GM12891 (cell line): ENCODE measurements around the gene CTNNA3.

Source experiments
- POLR2A ChIP-seq: IDR thresholded peaks from 2 replicates; pipeline ENCODE4 v1.6.1; 2011; ENCODE audit warnings: low read depth, low read length, control low read depth
- SPI1 ChIP-seq: IDR thresholded peaks from 2 replicates; pipeline ENCODE4 v1.6.1; 2011; ENCODE audit warnings: low read depth, low read length, control low read depth

DNA sequence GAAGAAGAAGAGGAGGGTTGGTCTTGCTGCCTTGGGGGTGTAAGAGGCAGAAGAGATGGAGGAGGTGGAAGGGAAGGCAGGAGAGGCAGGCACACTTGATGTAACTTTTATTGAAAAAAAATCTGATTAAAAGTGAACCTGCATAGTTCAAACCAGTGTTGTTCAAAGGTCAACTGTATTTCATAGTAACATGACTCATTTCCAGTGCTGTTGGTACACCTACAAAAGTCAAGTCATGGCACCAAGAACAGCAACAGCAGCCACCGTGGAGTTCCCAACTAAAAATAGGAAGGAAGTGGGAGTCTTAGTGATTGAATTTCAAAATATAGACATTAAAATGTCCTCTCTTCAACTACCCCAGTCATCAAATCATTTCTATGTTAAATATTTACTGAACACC lies 88.5 kb downstream of the CTNNA3 start:
- no peak for TF ChIP-seq POLR2A
- no peak for TF ChIP-seq SPI1
